Mucosa of rectum (tissue), 2 donors: ENCODE results near the gene SAMD4A.

Source experiments
- H3K27ac ChIP-seq, 2 donors: one replicate each; pipeline ENCODE4 v1.7.0; 2013; ENCODE audit warnings: inconsistent platforms in 2 of 2, low read depth in 2 of 2, low read length in 2 of 2
- H3K27me3 ChIP-seq, 2 donors: one replicate each; pipeline ENCODE4 v1.7.0; 2013; ENCODE audit warnings: low read length in 2 of 2; ENCODE audit not compliant: control insufficient read depth in 2 of 2, insufficient read depth in 2 of 2
- H3K36me3 ChIP-seq, 2 donors: one replicate each; pipeline ENCODE4 v1.7.0; 2013; ENCODE audit warnings: low read length in 2 of 2; ENCODE audit not compliant: control insufficient read depth in 2 of 2, insufficient read depth in 2 of 2
- H3K4me1 ChIP-seq, 2 donors: one replicate each; pipeline ENCODE4 v1.7.0; 2013; ENCODE audit warnings: low read length in 2 of 2, mild to moderate bottlenecking in 1 of 2; ENCODE audit not compliant: control insufficient read depth in 2 of 2, insufficient read depth in 2 of 2
- H3K4me3 ChIP-seq, 2 donors: one replicate each; pipeline ENCODE4 v1.7.0; 2013; ENCODE audit warnings: low read length in 2 of 2
- H3K9ac ChIP-seq, 2 donors: one replicate each; pipeline ENCODE4 v1.7.0; 2013; ENCODE audit warnings: low read length in 2 of 2, low read depth in 1 of 2, mild to moderate bottlenecking in 1 of 2
- H3K9me3 ChIP-seq, 2 donors: one replicate each; pipeline ENCODE4 v1.7.0; 2013; ENCODE audit warnings: low read length in 2 of 2; ENCODE audit not compliant: control insufficient read depth in 2 of 2
- donor health status: healthy.
- donor health status: Normal muscosa, but diverticular disease.

The SAMD4A gene

GRCh38 chr14:54574528-54574927 is 7.6 kb downstream of the SAMD4A start:
- H3K27ac ChIP-seq, result no peak overlapping the region
- H3K9me3 ChIP-seq, result no peaks in the 10 kb centered on the region
- H3K36me3 ChIP-seq, result no peaks in the 10 kb centered on the region
- peaks cover 2% of the 10 kb centered on the region in 2 donors for H3K4me1 ChIP-seq
- H3K27me3 ChIP-seq, result no peaks in the 10 kb centered on the region
- H3K4me3 ChIP-seq, result no peak overlapping the region
- H3K9ac ChIP-seq, result no peak overlapping the region

GRCh38 chr14:54577494-54577893 is 10.6 kb downstream of the SAMD4A start:
- no peaks in the 10 kb centered on the region for H3K27me3 ChIP-seq
- no peaks in the 10 kb centered on the region for H3K9me3 ChIP-seq
- no peak overlapping the region for H3K9ac ChIP-seq
- no peak overlapping the region for H3K27ac ChIP-seq
- no peaks in the 10 kb centered on the region for H3K36me3 ChIP-seq
- H3K4me3 ChIP-seq, result no peak overlapping the region
- no peaks in the 10 kb centered on the region for H3K4me1 ChIP-seq

DNA sequence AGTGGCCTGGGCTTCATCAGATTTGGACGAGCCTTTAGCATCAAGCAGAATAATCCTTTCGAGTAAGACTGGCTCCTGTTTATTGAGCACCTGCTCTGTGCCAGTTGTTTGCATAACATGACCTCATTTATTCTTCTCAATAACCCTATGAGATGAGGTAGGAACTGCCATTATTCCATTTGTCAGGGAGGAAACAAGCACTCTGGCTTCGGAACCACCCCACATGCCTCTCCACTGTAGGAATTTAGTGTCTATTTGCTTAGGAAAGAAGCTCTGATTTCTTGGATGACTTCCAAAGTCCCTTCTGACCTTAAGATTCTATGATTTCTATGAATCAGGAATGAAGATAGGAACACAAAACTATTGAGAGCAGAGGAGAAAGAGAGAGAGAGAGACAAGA is 11.0 kb downstream of the SAMD4A start:
- H3K27ac ChIP-seq, result no peak overlapping the region

DNA sequence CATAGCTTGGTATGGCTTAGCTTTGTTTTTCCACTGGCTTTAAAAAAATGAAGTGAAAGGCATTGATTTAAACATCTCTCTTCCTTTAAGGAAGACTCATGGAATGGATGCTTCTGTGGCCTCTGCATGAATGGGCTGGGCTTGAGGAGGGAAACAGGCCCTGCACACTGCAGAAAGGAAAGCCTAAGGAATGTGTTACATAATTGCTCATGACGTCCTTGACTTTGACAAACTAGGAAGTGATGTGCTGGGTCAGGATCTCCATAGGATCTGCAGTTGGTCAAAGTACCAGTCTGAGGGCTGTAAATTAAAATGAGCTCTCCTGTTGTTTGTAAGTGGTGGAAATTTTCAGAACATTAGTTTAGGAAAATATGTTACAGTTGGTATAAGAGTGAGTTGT is 12.7 kb downstream of the SAMD4A start:
- Histone ChIP-seq H3K27me3 (no peaks in the 10 kb centered on the region), H3K9ac (no peak overlapping the region), H3K4me1 (no peaks in the 10 kb centered on the region), H3K4me3 (no peak overlapping the region), H3K36me3 (no peaks in the 10 kb centered on the region), H3K9me3 (no peaks in the 10 kb centered on the region), H3K27ac (no peak overlapping the region)

More for the DNA sequence above, 11.0 kb downstream of the SAMD4A start:
- Histone ChIP-seq H3K9ac (no peak overlapping the region), H3K4me1 (no peaks in the 10 kb centered on the region), H3K27me3 (no peaks in the 10 kb centered on the region), H3K36me3 (no peaks in the 10 kb centered on the region), H3K9me3 (no peaks in the 10 kb centered on the region), H3K4me3 (no peak overlapping the region)

- Histone ChIP-seq H3K4me1 (no peaks in the 10 kb centered on the region), H3K9me3 (no peaks in the 10 kb centered on the region), H3K36me3 (no peaks in the 10 kb centered on the region), H3K27me3 (no peaks in the 10 kb centered on the region), H3K27ac (no peak overlapping the region), H3K9ac (no peak overlapping the region), H3K4me3 (no peak overlapping the region)
Observed at GRCh38 chr14:54580933-54581332, 14.0 kb downstream of the SAMD4A start.

DNA sequence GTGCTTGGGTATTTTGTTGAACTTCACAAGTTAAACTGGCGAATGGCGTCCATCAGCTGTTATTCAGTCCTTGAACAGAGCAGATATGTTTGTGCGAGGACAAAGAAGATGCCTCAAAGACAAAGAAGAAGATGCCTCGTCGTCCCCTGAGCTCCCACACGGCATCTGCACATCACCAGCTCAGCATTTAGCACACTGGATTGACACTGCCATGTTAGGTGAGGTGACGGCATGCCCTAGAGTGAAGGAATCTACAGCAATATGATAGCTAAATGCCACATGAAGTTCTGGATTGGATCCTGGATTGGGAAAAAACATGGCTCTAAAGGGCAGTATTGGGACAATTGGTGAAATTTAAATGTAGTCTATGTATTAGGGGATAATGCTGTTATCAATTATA is 15.4 kb downstream of the SAMD4A start:
- no peak overlapping the region for H3K27ac ChIP-seq
- no peaks in the 10 kb centered on the region for H3K4me1 ChIP-seq
- no peak overlapping the region for H3K4me3 ChIP-seq
- no peak overlapping the region for H3K9ac ChIP-seq
- H3K36me3 ChIP-seq, result no peaks in the 10 kb centered on the region
- H3K27me3 ChIP-seq, result no peaks in the 10 kb centered on the region
- no peaks in the 10 kb centered on the region for H3K9me3 ChIP-seq

DNA sequence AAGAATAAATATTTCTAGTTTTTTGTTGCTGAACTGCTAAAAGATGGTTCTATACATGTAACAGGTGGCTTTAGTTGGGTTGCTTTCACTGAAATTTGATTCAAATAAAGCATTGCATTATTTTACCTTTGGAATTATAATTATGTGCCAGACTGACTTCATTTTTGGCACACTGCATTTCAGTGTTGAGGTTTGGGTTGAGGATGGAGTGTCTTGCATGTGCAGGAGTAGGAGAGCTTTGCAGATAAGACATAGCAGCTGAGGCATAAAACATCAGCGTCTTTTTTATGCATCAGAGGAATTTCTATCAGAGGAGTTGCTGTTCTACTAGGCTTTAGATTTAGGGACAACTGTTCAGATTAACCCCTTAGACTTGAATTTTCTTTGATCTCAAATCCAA is 17.2 kb downstream of the SAMD4A start:
- Histone ChIP-seq H3K9ac (no peak overlapping the region), H3K4me1 (no peaks in the 10 kb centered on the region), H3K36me3 (no peaks in the 10 kb centered on the region), H3K27me3 (no peaks in the 10 kb centered on the region), H3K4me3 (no peak overlapping the region), H3K9me3 (no peaks in the 10 kb centered on the region), H3K27ac (no peak overlapping the region)

DNA sequence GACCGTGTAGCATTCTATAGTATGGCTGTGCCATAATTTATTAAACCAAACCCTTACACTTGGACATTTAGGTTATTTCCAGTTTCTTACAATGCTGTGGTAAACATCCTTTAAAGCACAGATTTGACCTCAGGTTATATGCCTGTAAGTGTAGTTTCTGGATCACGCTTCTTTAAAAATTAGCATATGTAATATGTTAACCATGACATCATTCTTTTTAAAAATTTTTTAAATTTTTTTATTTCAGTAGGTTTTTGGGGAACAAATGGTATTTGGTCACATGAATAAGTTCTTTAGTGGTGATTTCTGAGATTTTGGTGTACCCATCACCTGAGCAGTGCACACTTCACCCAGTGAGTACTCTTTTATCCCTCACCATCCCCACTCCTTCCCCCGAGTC is 18.3 kb downstream of the SAMD4A start:
- no peaks in the 10 kb centered on the region for H3K9me3 ChIP-seq
- H3K27me3 ChIP-seq, result no peaks in the 10 kb centered on the region
- H3K27ac ChIP-seq, result no peak overlapping the region
- no peak overlapping the region for H3K9ac ChIP-seq
- no peaks in the 10 kb centered on the region for H3K4me1 ChIP-seq
- no peak overlapping the region for H3K4me3 ChIP-seq
- no peaks in the 10 kb centered on the region for H3K36me3 ChIP-seq

DNA sequence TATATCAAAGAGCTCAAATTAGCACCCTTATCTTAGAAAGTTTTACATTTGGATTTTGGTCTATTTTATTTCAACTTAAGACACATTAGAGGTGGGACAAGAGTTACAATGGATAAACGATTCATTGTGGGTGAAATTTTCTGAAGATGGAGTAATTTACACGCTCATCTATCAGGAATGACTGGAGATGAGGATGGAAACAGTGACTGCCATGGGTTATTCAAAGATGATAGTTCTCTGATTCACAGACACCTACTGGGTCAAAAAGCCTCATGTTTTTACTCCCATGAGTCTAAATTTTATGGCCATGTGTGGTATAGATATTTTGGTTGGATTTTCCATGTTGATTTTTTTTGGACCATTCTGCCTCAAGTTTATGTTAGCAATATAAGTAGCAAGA is 22.1 kb downstream of the SAMD4A start:
- Histone ChIP-seq H3K36me3 (no peaks in the 10 kb centered on the region), H3K9ac (no peak overlapping the region), H3K4me1 (no peaks in the 10 kb centered on the region), H3K9me3 (no peaks in the 10 kb centered on the region), H3K4me3 (no peak overlapping the region), H3K27me3 (no peaks in the 10 kb centered on the region), H3K27ac (no peak overlapping the region)

DNA sequence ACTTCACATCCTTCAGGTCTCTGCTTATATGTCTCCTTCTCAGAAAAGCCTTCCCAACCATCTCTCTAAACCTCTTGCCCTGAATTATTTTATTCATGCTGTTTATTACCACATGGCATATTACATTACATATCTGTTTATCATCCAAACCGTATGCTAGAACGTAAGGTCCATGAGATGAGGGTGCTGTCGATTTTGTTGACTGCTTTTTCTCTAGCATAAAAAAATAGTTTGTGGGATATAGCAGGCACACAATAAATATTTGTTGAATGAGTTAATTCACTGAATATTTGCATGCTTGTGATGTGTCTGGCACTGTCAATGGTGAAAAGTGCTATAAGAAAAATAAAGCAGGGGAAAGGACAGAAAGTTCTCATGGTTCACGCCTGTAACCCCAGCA is 22.9 kb downstream of the SAMD4A start:
- Histone ChIP-seq H3K9me3 (no peaks in the 10 kb centered on the region), H3K27ac (no peak overlapping the region), H3K4me1 (no peaks in the 10 kb centered on the region), H3K4me3 (no peak overlapping the region), H3K36me3 (no peaks in the 10 kb centered on the region), H3K9ac (no peak overlapping the region), H3K27me3 (no peaks in the 10 kb centered on the region)

DNA sequence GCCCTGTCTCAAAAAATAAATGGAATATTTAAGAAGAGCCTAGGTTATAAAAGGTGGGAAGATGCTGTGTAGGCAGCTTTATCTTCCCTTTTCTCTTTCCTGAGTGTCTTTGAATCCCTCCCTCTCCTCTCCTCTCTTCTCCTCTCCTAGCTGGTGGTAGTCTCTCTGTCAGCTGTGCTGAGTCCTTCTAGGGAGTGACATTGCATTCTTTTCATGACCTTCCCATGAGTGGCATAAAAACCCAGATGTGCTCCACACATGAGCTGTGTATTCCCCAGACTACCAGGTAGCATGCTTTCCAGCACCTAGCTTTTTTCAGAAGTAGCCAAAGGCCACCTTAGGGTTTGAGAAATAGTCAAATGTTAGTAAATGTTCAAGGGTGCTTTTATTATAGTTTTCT is 23.6 kb downstream of the SAMD4A start:
- Histone ChIP-seq H3K9ac (no peak overlapping the region), H3K27ac (no peak overlapping the region), H3K9me3 (no peaks in the 10 kb centered on the region), H3K4me3 (no peak overlapping the region), H3K27me3 (no peaks in the 10 kb centered on the region), H3K4me1 (no peaks in the 10 kb centered on the region), H3K36me3 (no peaks in the 10 kb centered on the region)
